ENCODE results near the gene ATP8A1.

- TF ChIP-seq CTCF (IDR thresholded peaks at IDR 0.05) (no peak), POLR2A (IDR thresholded peaks at IDR 0.05) (no peak)
These were observed 18.6 kb downstream of the ATP8A1 start for GRCh38 chr4:42638321-42638720.

Measured in right lobe of liver (tissue), 4 donors.